Naive B cell (primary cell): ENCODE data around the gene TRPM7. TPM values are rescaled to one million over a fixed set of nuclear protein-coding genes. Genes with fewer than 3 reads are reported as not detected.
"Not testable (repeated sequence)": the region's sequence is repeated elsewhere in the genome, so short reads cannot be mapped to it uniquely, and the experiment has no call there.

Experiments
- ATAC-seq, 2 donors: fragments of 150-1000 bp; cut with Tn5 transposase; 2 replicates each; pipeline ENCODE4 v1.10.0; 2021; ENCODE audit warnings: low read depth in 2 of 2, mild to moderate bottlenecking in 2 of 2, moderate library complexity in 2 of 2
- DNase-seq: peaks from one replicate; pipeline ENCODE4 v3.0.0; 2022
- H3K27ac Mint-ChIP-seq, 6 donors: one replicate each; pipeline ENCODE4 v1.8.0; 2020 to 2022; ENCODE audit warnings: mild to moderate bottlenecking in 6 of 6, mixed read lengths in 6 of 6, moderate library complexity in 5 of 6, inconsistent platforms in 2 of 6
- H3K27me3 Mint-ChIP-seq, 3 donors: one replicate each; pipeline ENCODE4 v1.8.0; 2021 to 2022; ENCODE audit warnings: mixed read lengths in 3 of 3, mild to moderate bottlenecking in 1 of 3
- H3K36me3 Mint-ChIP-seq, 2 donors: one replicate each; pipeline ENCODE4 v1.8.0; 2020 to 2022; ENCODE audit warnings: mixed read lengths in 2 of 2, inconsistent platforms in 1 of 2, mild to moderate bottlenecking in 1 of 2
- H3K4me1 Mint-ChIP-seq, 3 donors: one replicate each; pipeline ENCODE4 v1.8.0; 2020 to 2022; ENCODE audit warnings: mixed read lengths in 3 of 3, inconsistent platforms in 1 of 3, mild to moderate bottlenecking in 1 of 3, moderate library complexity in 1 of 3
- H3K4me3 Mint-ChIP-seq, 8 donors: one replicate each; pipeline ENCODE4 v1.8.0; 2020 to 2022; ENCODE audit warnings: mild to moderate bottlenecking in 8 of 8, mixed read lengths in 8 of 8, moderate library complexity in 8 of 8, inconsistent platforms in 2 of 8
- H3K9me3 Mint-ChIP-seq, 7 donors: one replicate each; pipeline ENCODE4 v1.8.0; 2020 to 2022; ENCODE audit warnings: mixed read lengths in 7 of 7, mild to moderate bottlenecking in 5 of 7, inconsistent platforms in 2 of 7, moderate library complexity in 1 of 7
- polyA plus RNA-seq, 6 donors: library from polyadenylated mRNA; unstranded; fragments of 300-500 nt; fragmentation: Illumina TruSeq; gene quantifications; one replicate each; pipeline ENCODE4 v1.2.3, GENCODE V29; 2021; ENCODE audit warnings: low read depth in 6 of 6

TRPM7 gene
- polyA plus RNA-seq, 6 donors from 2014 or later: 12.8 to 23.3 (median 17.0) TPM

DNA sequence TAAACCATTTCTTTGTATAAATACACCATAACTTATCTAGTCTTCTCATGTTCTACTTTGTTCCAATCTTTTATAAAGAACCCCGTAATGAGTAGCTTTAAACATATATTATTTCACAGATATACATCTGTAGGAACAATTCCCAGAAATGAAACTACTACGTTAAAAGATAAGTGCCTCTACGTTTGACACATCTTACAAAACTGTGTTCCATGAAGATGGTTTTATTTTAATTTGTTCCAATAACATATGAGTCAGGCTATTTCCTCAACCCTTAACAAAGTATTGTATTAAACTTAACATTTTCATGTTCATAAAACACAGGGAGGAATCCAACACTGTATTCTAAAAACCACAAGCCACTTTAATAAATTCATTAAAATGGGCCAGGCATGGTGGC, 52.9 kb downstream of the TRPM7 start:
- no peak for DNase-seq
- H3K4me3 Mint-ChIP-seq: no peak overlapping the region
- H3K27me3 Mint-ChIP-seq: no peaks in the 10 kb centered on the region
- H3K27ac Mint-ChIP-seq: no peak overlapping the region
- H3K4me1 Mint-ChIP-seq: no peaks in the 10 kb centered on the region
- no peaks in the 10 kb centered on the region for H3K9me3 Mint-ChIP-seq
- no peak for ATAC-seq
- peaks cover 0 to 5% of the 10 kb centered on the region in 2 donors for H3K36me3 Mint-ChIP-seq

DNA sequence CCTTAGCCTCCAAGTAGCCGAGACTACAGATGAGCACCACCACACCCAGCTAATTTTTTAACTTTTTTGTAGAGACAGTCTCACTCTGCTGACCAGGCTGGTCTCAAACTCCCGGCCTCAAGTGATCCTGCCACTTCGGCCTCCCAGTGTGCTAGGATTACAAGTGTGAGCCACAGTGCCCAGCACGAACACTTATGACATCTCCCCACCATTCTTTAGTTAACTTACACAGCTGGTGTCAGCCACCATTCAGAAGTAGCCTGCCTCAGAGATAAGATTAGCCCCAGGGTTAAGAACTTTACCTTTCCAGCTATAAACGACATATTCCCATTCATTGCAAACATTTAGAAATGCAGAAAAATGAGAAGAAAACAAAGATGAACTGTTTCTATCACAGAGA, 58.2 kb downstream of the TRPM7 start:
- Mint-ChIP-seq H3K36me3 (peaks cover 11 to 18% of the 10 kb centered on the region in 2 donors), H3K4me3 (no peak overlapping the region), H3K4me1 (no peaks in the 10 kb centered on the region), H3K27ac (peak overlapping the region in 2 of 6 donors; percentile 19 to 42), H3K9me3 (no peaks in the 10 kb centered on the region), H3K27me3 (no peaks in the 10 kb centered on the region)
- DNase-seq (no peak), ATAC-seq (no peak)

DNA sequence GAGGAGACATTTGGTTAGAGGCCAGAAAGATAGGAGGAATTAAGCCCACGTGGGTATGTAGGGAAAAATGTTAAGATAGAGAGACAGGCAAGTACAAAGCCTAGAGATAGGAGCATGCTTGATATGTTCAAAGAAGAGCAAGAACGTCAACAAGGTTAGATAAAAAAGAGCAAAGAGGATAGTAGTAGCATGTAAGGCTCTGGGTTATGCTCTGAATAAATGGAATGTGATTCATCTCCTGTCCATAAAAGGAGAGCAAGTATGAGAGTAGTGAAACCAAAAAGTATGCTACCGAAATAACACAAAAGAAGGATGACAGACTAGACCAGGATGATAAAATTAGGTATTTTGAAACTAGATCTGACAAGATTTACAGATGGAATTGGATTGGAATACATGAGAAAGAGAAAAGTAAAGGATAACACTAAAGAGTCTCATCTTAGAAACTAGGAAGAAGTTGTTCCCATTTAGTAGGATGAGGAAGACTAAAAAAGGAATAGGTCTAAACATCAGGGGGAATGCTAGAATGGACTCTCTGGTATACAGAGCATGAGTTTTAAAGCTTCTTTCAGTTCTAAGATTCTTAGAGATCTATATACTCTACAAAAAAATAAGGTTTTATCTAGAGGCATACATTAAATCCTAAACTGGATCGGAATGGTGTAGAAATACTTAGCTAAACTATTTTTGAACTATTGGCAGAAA, 59.1 kb downstream of the TRPM7 start:
- ATAC-seq: no peak
- Mint-ChIP-seq H3K4me3 (no peak overlapping the region), H3K27ac (peak overlapping the region in 2 of 6 donors; percentile 3 to 34), H3K4me1 (no peaks in the 10 kb centered on the region), H3K9me3 (no peaks in the 10 kb centered on the region), H3K36me3 (peaks cover 11 to 17% of the 10 kb centered on the region in 2 donors), H3K27me3 (no peaks in the 10 kb centered on the region)
- DNase-seq: no peak

DNA sequence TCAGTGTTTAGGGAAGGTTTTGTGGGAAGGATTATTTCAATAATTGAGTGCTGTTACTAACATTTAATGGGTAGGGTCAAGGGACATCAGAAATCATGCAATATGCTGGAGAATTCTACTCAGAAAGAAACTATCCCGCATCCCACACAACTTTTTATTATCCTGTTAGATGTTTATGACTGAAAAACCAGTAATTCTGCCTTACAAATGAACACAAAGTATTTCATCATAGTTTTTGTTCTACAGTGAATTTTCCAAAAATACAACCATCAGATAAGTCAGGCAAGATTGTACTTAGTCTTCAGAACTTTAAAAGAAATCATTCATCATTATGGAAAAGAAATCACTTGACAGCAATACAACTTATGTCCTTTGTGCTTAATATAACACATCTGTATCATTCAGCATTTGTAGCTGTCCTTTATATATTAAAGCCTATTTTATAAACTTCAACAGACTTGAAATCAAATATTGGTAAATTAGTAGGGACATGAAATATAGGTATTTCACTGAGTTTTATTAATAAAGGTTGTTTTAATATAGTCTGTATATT, 61.9 kb downstream of the TRPM7 start:
- Mint-ChIP-seq H3K9me3 (no peaks in the 10 kb centered on the region), H3K36me3 (peaks cover 11 to 17% of the 10 kb centered on the region in 2 donors), H3K4me3 (no peak overlapping the region), H3K27me3 (no peaks in the 10 kb centered on the region), H3K27ac (no peak overlapping the region), H3K4me1 (no peaks in the 10 kb centered on the region)
- no peak for DNase-seq
- no peak for ATAC-seq

DNA sequence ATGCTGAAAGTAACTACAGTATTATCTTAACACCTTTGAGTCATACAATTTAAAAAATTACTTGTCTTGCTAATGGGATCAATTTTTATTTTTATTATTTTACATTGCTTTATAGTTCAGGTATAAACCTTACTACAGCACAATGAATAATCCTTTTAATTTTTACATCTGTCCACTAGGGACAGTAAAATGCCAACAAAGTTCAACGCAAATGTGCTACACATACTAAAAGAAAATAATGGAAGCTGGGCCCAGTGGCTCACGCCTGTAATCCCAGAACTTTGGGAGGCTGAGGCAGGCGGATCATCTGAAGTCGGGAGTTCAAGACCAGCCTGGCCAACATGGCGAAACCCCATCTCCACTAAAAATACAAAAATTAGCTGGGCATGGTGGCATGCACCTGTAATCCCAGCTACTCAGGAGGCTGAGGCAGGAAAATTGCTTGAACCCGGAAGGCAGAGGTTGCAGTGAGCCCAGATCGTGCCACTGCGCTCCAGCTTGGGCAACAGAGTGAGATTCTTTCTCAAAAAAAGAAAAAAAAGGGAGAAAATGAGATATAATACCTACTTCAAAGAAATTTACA, 64.1 kb downstream of the TRPM7 start:
- peak overlapping the region in 1 of 6 donors; percentile 60 for H3K27ac Mint-ChIP-seq
- not testable (repeated sequence) for H3K27me3 Mint-ChIP-seq, H3K9me3 Mint-ChIP-seq, DNase-seq, H3K4me3 Mint-ChIP-seq, H3K4me1 Mint-ChIP-seq, ATAC-seq
- peaks cover 7 to 20% of the 10 kb centered on the region in 2 donors for H3K36me3 Mint-ChIP-seq

DNA sequence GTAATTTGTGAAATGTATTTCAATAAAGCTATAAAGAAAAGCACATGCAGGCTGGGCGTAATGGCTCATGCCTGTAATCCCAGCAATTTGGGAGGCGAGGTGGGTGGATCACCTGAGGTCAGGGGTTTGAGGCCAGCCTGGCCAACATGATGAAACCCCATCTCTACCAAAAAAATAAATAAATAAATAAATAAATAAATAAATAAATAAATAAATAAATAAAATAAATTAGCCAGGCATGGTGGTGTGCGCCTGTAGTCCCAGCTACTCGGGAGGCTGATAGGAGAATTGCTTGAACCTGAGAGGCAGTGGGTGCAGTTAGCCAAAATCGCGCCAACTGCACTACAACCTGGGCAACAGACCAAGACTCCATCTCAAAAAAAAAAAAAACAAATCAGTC, 69.6 kb downstream of the TRPM7 start:
- H3K36me3 Mint-ChIP-seq, H3K4me3 Mint-ChIP-seq, DNase-seq, H3K27me3 Mint-ChIP-seq, H3K9me3 Mint-ChIP-seq, H3K4me1 Mint-ChIP-seq, ATAC-seq: not testable (repeated sequence)
- H3K27ac Mint-ChIP-seq: peak overlapping the region in 1 of 6 donors; percentile 27

DNA sequence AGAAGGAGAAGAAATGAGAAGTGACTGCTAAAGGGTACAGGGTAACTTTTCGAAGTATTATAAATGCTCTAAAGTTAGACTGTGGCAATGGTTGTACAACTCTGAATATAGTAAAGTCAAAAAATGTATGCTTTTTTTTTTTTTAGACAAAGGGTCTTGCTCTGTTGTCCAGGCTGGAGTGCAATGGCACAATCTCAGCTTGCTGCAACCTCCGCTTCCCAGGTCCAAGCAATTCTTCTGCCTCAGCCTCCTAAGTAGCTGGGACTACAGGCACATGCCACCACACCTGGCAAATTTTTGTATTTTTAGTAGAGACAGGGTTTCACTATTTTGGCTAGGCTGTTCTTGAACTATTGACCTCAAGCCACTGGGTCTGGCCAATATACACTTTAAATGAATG, 70.0 kb downstream of the TRPM7 start:
- peak overlapping the region in 3 of 6 donors; percentile 6 to 27 (median 18) for H3K27ac Mint-ChIP-seq
- not testable (repeated sequence) for ATAC-seq, H3K4me3 Mint-ChIP-seq, H3K27me3 Mint-ChIP-seq, H3K36me3 Mint-ChIP-seq, H3K4me1 Mint-ChIP-seq, DNase-seq, H3K9me3 Mint-ChIP-seq

DNA sequence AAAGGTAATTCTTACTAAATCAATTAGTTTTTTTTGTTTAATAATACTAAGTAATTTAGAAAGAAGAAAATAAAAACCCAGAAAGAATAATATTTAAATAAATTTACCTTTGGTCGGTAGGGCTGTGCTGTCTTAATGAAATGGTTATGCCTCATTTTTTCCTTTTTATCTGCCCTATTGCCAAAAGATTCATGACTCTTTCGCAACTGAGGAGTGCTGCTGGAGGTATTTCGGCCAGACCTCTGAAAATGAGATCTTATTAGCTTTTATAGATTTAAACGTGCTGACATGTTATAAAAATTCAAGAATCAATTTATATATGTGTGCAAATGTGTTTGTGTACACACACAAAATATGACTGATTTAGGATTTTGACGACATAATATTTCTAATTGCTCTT, 73.0 kb downstream of the TRPM7 start:
- H3K9me3 Mint-ChIP-seq: no peaks in the 10 kb centered on the region
- H3K4me3 Mint-ChIP-seq: no peak overlapping the region
- H3K4me1 Mint-ChIP-seq: no peaks in the 10 kb centered on the region
- H3K27ac Mint-ChIP-seq: no peak overlapping the region
- DNase-seq (no peak), ATAC-seq (no peak)
- no peaks in the 10 kb centered on the region for H3K27me3 Mint-ChIP-seq
- H3K36me3 Mint-ChIP-seq: peaks cover 0 to 9% of the 10 kb centered on the region in 2 donors

DNA sequence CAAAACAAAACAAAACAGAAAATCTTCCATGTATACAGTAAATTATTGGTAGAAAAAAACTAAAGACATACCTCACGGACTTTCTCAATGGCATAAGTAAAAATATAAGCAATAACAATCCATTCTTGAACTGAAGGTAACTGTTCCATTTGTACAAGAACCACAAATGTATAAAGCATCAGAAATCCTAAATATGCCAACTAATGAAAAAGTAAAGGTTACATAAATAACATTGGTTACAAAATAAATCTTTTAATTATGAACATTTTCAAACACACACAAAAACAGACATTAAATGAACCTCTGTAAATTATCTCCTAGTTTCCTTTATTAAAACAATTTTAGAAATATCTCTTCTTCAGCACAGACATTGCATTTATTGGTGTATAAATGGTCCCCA, 79.5 kb downstream of the TRPM7 start:
- no peak for DNase-seq
- no peak overlapping the region for H3K4me3 Mint-ChIP-seq
- no peaks in the 10 kb centered on the region for H3K4me1 Mint-ChIP-seq
- H3K9me3 Mint-ChIP-seq: peaks cover 0 to 6% (median 3%) of the 10 kb centered on the region in 7 donors
- H3K27ac Mint-ChIP-seq: peak overlapping the region in 1 of 6 donors; percentile 32
- H3K27me3 Mint-ChIP-seq: no peaks in the 10 kb centered on the region
- no peak for ATAC-seq
- peaks cover 12 to 29% of the 10 kb centered on the region in 2 donors for H3K36me3 Mint-ChIP-seq

DNA sequence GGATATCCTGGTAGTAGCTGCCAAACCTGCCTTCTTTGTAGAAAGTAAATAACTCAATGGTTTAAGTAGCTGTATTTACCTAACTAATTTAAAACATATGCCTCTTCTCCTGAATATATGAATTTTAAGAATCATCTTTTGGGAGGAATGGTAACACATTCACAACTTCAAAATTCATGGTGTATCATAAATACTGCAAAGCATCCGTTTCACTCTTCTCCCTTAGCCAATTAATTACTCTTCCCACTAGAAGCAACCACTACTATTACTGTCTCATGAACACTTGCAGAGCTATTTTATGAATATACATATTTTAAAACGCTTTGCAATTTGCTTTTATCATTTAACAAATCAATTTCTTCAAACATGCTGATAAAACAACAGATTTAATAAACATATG, 81.1 kb downstream of the TRPM7 start:
- H3K36me3 Mint-ChIP-seq: peaks cover 13 to 27% of the 10 kb centered on the region in 2 donors
- peaks cover 0 to 8% (median 3%) of the 10 kb centered on the region in 7 donors for H3K9me3 Mint-ChIP-seq
- ATAC-seq: no peak
- H3K4me3 Mint-ChIP-seq: no peak overlapping the region
- H3K27me3 Mint-ChIP-seq: no peaks in the 10 kb centered on the region
- H3K27ac Mint-ChIP-seq: peak overlapping the region in 1 of 6 donors; percentile 31
- no peaks in the 10 kb centered on the region for H3K4me1 Mint-ChIP-seq
- no peak for DNase-seq

DNA sequence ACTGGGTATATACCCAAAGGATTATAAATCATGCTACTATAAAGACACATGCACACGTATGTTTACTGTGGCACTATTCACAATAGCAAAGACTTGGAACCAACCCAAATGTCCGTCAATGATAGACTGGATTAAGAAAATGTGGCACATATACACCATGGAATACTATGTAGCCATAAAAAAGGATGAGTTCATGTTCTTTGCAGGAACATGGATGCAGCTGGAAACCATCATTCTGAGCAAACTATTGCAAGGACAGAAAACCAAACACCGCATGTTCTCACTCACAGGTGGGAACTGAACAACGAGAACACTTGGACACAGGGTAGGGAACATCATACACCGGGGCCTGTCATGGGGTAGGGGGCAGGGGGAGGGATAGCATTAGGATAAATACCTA, 84.6 kb downstream of the TRPM7 start:
- not testable (repeated sequence) for ATAC-seq, H3K27me3 Mint-ChIP-seq, H3K27ac Mint-ChIP-seq, H3K4me3 Mint-ChIP-seq, H3K9me3 Mint-ChIP-seq, H3K4me1 Mint-ChIP-seq, DNase-seq
- H3K36me3 Mint-ChIP-seq: peaks cover 21 to 24% of the 10 kb centered on the region in 2 donors

DNA sequence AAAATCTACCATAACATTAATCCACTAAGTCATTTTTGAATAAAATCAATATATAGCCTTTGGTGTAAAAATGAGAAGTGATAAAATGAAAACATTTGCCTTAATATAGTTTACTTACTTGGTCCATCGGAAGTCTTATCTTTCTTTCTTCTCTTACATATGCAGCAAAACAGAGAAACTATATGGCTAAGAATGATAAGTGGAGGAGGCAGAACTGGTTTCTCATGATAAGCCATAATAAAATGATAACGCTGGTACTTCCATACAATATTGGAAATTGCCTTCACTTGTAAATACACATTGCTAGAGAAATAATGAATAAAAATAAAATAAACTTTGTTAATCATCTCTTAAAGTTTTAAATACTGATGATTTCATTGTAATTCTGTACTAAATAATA, 92.3 kb downstream of the TRPM7 start:
- Mint-ChIP-seq H3K36me3 (peaks cover 23 to 29% of the 10 kb centered on the region in 2 donors), H3K4me1 (peaks cover 0 to 4% (median 0%) of the 10 kb centered on the region in 3 donors)

DNA sequence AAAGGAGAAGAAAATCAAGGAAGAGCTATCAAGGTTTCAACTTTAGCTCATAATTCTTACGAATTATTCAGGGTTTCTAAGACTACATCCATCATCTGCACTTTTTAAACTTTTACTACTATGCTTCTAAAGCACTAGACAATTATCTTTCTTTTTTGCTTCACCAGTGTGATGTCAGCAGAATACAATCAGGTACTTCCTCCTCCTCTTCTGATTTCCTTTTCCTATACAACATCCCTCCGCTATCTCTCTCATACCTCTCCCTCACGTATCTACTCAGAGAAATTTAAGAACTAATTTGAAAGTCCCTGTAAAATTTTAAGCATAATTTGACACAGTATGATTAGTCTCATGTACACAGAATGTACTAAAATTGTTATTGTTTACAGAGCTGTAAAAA, 92.8 kb downstream of the TRPM7 start:
- Mint-ChIP-seq H3K4me3 (no peak overlapping the region), H3K4me1 (peaks cover 0 to 4% (median 0%) of the 10 kb centered on the region in 3 donors), H3K36me3 (peaks cover 26 to 33% of the 10 kb centered on the region in 2 donors), H3K9me3 (no peaks in the 10 kb centered on the region), H3K27me3 (no peaks in the 10 kb centered on the region), H3K27ac (peak overlapping the region in 3 of 6 donors; percentile 20 to 56 (median 39))
- DNase-seq: no peak
- no peak for ATAC-seq

More for the DNA sequence above, 92.3 kb downstream of the TRPM7 start:
- DNase-seq (no peak), ATAC-seq (no peak)
- no peaks in the 10 kb centered on the region for H3K27me3 Mint-ChIP-seq
- H3K27ac Mint-ChIP-seq: peak overlapping the region in 3 of 6 donors; percentile 15 to 56 (median 39)
- H3K4me3 Mint-ChIP-seq: no peak overlapping the region
- no peaks in the 10 kb centered on the region for H3K9me3 Mint-ChIP-seq

DNA sequence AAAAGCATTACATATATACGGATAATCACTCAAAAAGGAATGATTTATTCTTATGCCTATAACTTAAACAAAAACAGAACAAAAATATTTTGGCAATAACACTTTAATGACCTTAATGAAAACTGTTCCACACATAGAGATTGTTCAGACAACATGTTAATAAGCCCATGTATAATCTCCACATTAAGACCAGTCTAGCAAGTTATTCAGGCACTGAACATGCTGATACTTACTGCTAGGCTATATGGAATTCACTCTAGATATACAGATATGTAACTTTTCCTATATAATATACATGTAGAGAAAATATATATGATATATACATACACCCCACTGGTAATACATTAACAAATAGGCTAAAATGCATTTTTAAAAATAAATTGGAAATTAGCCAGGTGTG, 96.3 kb downstream of the TRPM7 start:
- Mint-ChIP-seq H3K4me1 (no peaks in the 10 kb centered on the region), H3K36me3 (peaks cover 35% of the 10 kb centered on the region in 2 donors)
- no peak for ATAC-seq

More for the DNA sequence above, 96.3 kb downstream of the TRPM7 start:
- H3K9me3 Mint-ChIP-seq: no peaks in the 10 kb centered on the region
- DNase-seq: no peak
- H3K4me3 Mint-ChIP-seq: no peak overlapping the region
- no peaks in the 10 kb centered on the region for H3K27me3 Mint-ChIP-seq
- peak overlapping the region in 1 of 6 donors; percentile 54 for H3K27ac Mint-ChIP-seq
